Activated T-helper 1 cell treated with anti-CD3 and anti-CD28 coated beads, Interleukin-2, amount 50 U/mL, for 16 hours (primary cell): Measurements from ENCODE around the gene TIMM29.
A peak's percentile ranks its signal among the peaks of the same experiment; 100 is the strongest.
"Not testable (repeated sequence)": the region's sequence is repeated elsewhere in the genome, so short reads cannot be mapped to it uniquely, and the experiment has no call there.

Experiments used
- DNase-seq, 2 donors: peaks; one replicate each; pipeline ENCODE4 v3.0.0-alpha.2; 2020; ENCODE audit warnings: low read depth in 1 of 2, low spot score in 1 of 2

The TIMM29 gene

GRCh38 chr19:10936661-10937084 is 8.1 kb downstream of the TIMM29 start:
- no peak for DNase-seq

- not testable (repeated sequence) for DNase-seq
Measured at GRCh38 chr19:10941649-10942048, 13.0 kb downstream of the TIMM29 start.

GRCh38 chr19:10943412-10943811 is 14.8 kb downstream of the TIMM29 start:
- not testable (repeated sequence) for DNase-seq

- no peak for DNase-seq
Measured at GRCh38 chr19:10945264-10945663, 16.7 kb downstream of the TIMM29 start.

- no peak for DNase-seq
Measured at GRCh38 chr19:10946958-10947657, 18.5 kb downstream of the TIMM29 start.

GRCh38 chr19:10952809-10953208 is 24.2 kb downstream of the TIMM29 start:
- no peak for DNase-seq

GRCh38 chr19:10959277-10959968 is 30.8 kb downstream of the TIMM29 start:
- not testable (repeated sequence) for DNase-seq

GRCh38 chr19:10960314-10961072 is 31.9 kb downstream of the TIMM29 start, which contains the start of gene SMARCA4:
Gene SMARCA4 (plus strand): TSS chr19:10961030. CDS start chr19:10984152, 23,122 bp downstream.
- DNase-seq: peak; percentile 95 to 99

GRCh38 chr19:10961073-10961860 is 32.7 kb downstream of the TIMM29 start:
- no peak for DNase-seq

- no peak for DNase-seq
Measured at GRCh38 chr19:10962863-10963262, 34.3 kb downstream of the TIMM29 start.

- no peak for DNase-seq
Measured at GRCh38 chr19:10963865-10964264, 35.3 kb downstream of the TIMM29 start.

GRCh38 chr19:10964903-10965302 is 36.3 kb downstream of the TIMM29 start:
- DNase-seq: no peak

GRCh38 chr19:10965398-10965797 is 36.8 kb downstream of the TIMM29 start:
- DNase-seq: no peak

GRCh38 chr19:10966809-10967208 is 38.2 kb downstream of the TIMM29 start:
- no peak for DNase-seq

GRCh38 chr19:10968527-10969135 is 40.0 kb downstream of the TIMM29 start:
- DNase-seq: no peak

- no peak for DNase-seq
Measured at GRCh38 chr19:10971107-10971726, 42.6 kb downstream of the TIMM29 start.

GRCh38 chr19:10975374-10976130 is 46.9 kb downstream of the TIMM29 start:
- no peak for DNase-seq

- no peak for DNase-seq
Measured at GRCh38 chr19:10976131-10976892, 47.7 kb downstream of the TIMM29 start.

GRCh38 chr19:10977742-10978092 is 49.1 kb downstream of the TIMM29 start:
- DNase-seq: no peak
